Mesenchymal stem cell (in vitro differentiated cells and primary cell): Measurements from ENCODE around the gene ARFGAP1.

Experiments used
- DNase-seq: peaks from one replicate; pipeline ENCODE4 v3.0.0-alpha.2; 2013
- H2AFZ ChIP-seq: one replicate; pipeline ENCODE4 v1.6.1; 2013; ENCODE audit warnings: low read depth, mild to moderate bottlenecking, control low read depth, inconsistent platforms, low read length, moderate library complexity
- H2AK5ac ChIP-seq: 2 replicates; pipeline ENCODE4 v1.6.1; 2013; ENCODE audit warnings: low read length, moderate library complexity, mild to moderate bottlenecking, inconsistent platforms; ENCODE audit not compliant: severe bottlenecking
- H2BK120ac ChIP-seq: one replicate; pipeline ENCODE4 v1.6.1; 2013; ENCODE audit warnings: low read depth, mild to moderate bottlenecking, inconsistent platforms, low read length, moderate library complexity
- H2BK12ac ChIP-seq, 2 experiments: one replicate each; pipeline ENCODE4 v1.6.1; 2013; ENCODE audit warnings: inconsistent platforms in 2 of 2, low read length in 2 of 2, mild to moderate bottlenecking in 2 of 2, moderate library complexity in 2 of 2, control low read depth in 1 of 2
- H2BK15ac ChIP-seq: one replicate; pipeline ENCODE4 v1.6.1; 2013; ENCODE audit warnings: mild to moderate bottlenecking, low read depth, inconsistent platforms; ENCODE audit not compliant: poor library complexity, severe bottlenecking
- H2BK5ac ChIP-seq: 2 replicates; pipeline ENCODE4 v1.6.1; 2013; ENCODE audit warnings: low read depth, mild to moderate bottlenecking, low read length, control low read depth, inconsistent platforms; ENCODE audit not compliant: poor library complexity, severe bottlenecking
- H3K14ac ChIP-seq, 2 experiments: one replicate each; pipeline ENCODE4 v1.6.1; 2013; ENCODE audit warnings: inconsistent platforms in 2 of 2, low read length in 2 of 2, control low read depth in 1 of 2, mild to moderate bottlenecking in 1 of 2, moderate library complexity in 1 of 2
- H3K18ac ChIP-seq, 2 experiments: one replicate each; pipeline ENCODE4 v1.6.1; 2013; ENCODE audit warnings: inconsistent platforms in 2 of 2, low read length in 2 of 2, control low read depth in 1 of 2, low read depth in 1 of 2, mild to moderate bottlenecking in 1 of 2
- H3K23ac ChIP-seq, 2 experiments: one replicate each; pipeline ENCODE4 v1.6.1; 2013; ENCODE audit warnings: inconsistent platforms in 2 of 2, low read length in 2 of 2, mild to moderate bottlenecking in 2 of 2, moderate library complexity in 2 of 2, control low read depth in 1 of 2
- H3K27ac ChIP-seq: 2 replicates; pipeline ENCODE4 v1.5.1; 2013; ENCODE audit warnings: mild to moderate bottlenecking, moderate library complexity, low read length, control low read depth, inconsistent platforms; ENCODE audit not compliant: poor library complexity, severe bottlenecking
- H3K27me3 ChIP-seq, 2 experiments: 2 replicates each; pipeline versions ENCODE4 v1.6.1 to v1.7.0; 2013; ENCODE audit warnings: low read length in 2 of 2, mild to moderate bottlenecking in 2 of 2, moderate library complexity in 2 of 2, control low read depth in 1 of 2, inconsistent platforms in 1 of 2; ENCODE audit not compliant: control insufficient read depth in 1 of 2, insufficient read depth in 1 of 2
- H3K36me3 ChIP-seq, 2 experiments: 2 replicates each; pipeline versions ENCODE4 v1.6.1 to v1.7.0; 2013; ENCODE audit warnings: low read length in 2 of 2, control low read depth in 1 of 2, inconsistent platforms in 1 of 2, low read depth in 1 of 2, mild to moderate bottlenecking in 1 of 2; ENCODE audit not compliant: insufficient read depth in 2 of 2, control insufficient read depth in 1 of 2
- H3K4ac ChIP-seq, 2 experiments: one replicate each; pipeline ENCODE4 v1.6.1; 2013; ENCODE audit warnings: inconsistent platforms in 2 of 2, low read length in 2 of 2, mild to moderate bottlenecking in 2 of 2, moderate library complexity in 2 of 2, control low read depth in 1 of 2, low read depth in 1 of 2
- H3K4me1 ChIP-seq: 2 replicates; pipeline ENCODE4 v1.6.1; 2013; ENCODE audit warnings: low read depth, low read length, control low read depth; ENCODE audit not compliant: control insufficient read depth, insufficient read depth
- H3K4me2 ChIP-seq: 2 replicates; pipeline ENCODE4 v1.6.1; 2013; ENCODE audit warnings: low read length, mild to moderate bottlenecking, inconsistent platforms; ENCODE audit not compliant: poor library complexity, severe bottlenecking
- H3K4me3 ChIP-seq, 2 experiments: 2 replicates each; pipeline versions ENCODE4 v1.5.1 to v1.7.0; 2013; ENCODE audit warnings: low read length in 2 of 2, mild to moderate bottlenecking in 2 of 2, control low read depth in 1 of 2, low read depth in 1 of 2; ENCODE audit not compliant: insufficient read depth in 1 of 2
- H3K79me1 ChIP-seq: replicated peaks from 2 replicates; pipeline ENCODE4 v1.6.1; 2013; ENCODE audit warnings: mild to moderate bottlenecking, control low read depth, low read length, inconsistent platforms; ENCODE audit not compliant: poor library complexity, severe bottlenecking
- H3K9ac ChIP-seq: 2 replicates; pipeline ENCODE4 v1.7.0; 2013; ENCODE audit warnings: mild to moderate bottlenecking, low read length, moderate library complexity
- H3K9me3 ChIP-seq: 2 replicates; pipeline ENCODE4 v1.7.0; 2013; ENCODE audit warnings: mild to moderate bottlenecking, low read length; ENCODE audit not compliant: control insufficient read depth
- H4K8ac ChIP-seq: one replicate; pipeline ENCODE4 v1.6.1; 2013; ENCODE audit warnings: inconsistent platforms, mild to moderate bottlenecking, low read length, moderate library complexity
- H4K91ac ChIP-seq: one replicate; pipeline ENCODE4 v1.6.1; 2013; ENCODE audit warnings: mild to moderate bottlenecking, low read length, inconsistent platforms
- WGBS: methylation state at CpG from one replicate; pipeline ENCODE4 v1.1.7; 2013; ENCODE audit warnings: mixed read lengths; 5-methylcytosine and 5-hydroxymethylcytosine counted together

The ARFGAP1 gene

DNA sequence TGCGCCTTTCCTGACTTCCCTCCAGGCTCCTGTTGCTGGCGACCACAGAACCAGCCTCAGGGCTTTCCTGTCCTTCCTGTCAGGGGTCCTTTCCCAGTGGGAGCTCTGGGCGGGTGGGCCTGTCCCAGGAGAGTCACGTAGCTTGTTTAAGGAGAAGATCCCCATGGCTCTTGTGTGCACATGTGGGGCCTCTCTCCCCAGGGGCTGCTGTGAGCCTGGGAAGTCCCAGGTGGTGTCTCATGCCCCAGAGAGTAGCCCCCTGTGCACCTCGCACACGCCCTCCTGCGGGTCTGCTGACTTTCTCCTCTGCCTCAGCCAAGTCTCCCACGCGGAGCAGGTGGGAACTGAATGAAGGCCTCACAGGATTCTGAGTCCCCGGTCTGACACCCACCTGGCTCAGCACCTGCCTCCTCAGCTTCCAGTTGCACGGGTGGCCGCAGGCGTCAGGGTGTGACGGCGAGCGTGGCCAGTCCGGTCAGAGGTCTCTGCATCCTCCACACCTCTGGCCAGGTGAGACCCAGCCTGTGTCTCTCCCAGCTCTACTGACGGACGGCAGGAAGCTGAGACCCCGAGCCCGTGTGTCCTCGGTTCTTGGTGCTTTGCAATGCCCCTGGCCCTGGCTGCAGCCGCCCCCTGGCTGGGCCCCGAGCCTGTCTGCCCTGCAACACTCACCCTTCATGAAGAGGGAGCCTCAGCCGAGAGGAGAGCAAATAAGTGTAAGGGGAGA, 12.7 kb upstream of the ARFGAP1 start:
- no peak for DNase-seq
- H3K9ac ChIP-seq = no peak overlapping the region
- no peak overlapping the region for H4K8ac ChIP-seq
- H2AFZ ChIP-seq = no peak overlapping the region
- H3K4me1 ChIP-seq = peaks cover 52% of the 10 kb centered on the region
- no peak overlapping the region for H2BK120ac ChIP-seq
- H3K4me2 ChIP-seq = no peak overlapping the region
- peaks cover 0 to 38% of the 10 kb centered on the region in 2 experiments for H3K36me3 ChIP-seq
- no peaks in the 10 kb centered on the region for H3K9me3 ChIP-seq
- H2BK15ac ChIP-seq = no peak overlapping the region
- no peak overlapping the region for H2BK5ac ChIP-seq
- H3K14ac ChIP-seq = no peak overlapping the region
- no peak overlapping the region for H3K27ac ChIP-seq
- no peak overlapping the region for H3K4me3 ChIP-seq
- H2AK5ac ChIP-seq = no peak overlapping the region
- no peak overlapping the region for H3K4ac ChIP-seq
- no peak overlapping the region for H3K23ac ChIP-seq
- H3K79me1 ChIP-seq = peaks cover 1% of the 10 kb centered on the region
- H2BK12ac ChIP-seq = no peak overlapping the region
- H3K27me3 ChIP-seq = peaks cover 12 to 93% of the 10 kb centered on the region in 2 experiments
- H3K18ac ChIP-seq = no peak overlapping the region
- 83% methylated on average over 25 of the region's 25 CpGs for WGBS
- no peak overlapping the region for H4K91ac ChIP-seq

DNA sequence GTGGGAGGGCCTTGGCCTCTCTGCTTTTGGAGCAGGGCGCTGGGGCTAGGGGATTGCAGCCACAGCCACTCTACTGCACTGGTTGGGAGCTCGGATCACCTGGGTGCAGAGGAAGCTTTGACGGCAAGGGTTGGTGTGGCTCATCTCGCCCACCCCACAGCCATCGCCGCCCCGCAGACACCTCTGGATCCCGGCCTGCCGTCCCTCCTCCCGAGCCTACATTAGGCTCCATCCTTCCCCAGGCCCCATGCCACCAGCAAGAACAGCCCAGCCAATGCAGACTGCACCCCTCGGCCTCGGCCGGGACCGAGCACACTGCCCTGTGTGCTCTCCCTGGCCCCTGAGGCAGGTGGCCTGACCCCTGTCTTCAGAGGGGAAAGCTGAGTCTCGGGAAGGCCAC, 12.1 kb upstream of the ARFGAP1 start:
- no peak overlapping the region for H2BK120ac ChIP-seq
- no peak overlapping the region for H3K23ac ChIP-seq
- H3K27ac ChIP-seq = no peak overlapping the region
- H4K91ac ChIP-seq = no peak overlapping the region
- peaks cover 47% of the 10 kb centered on the region for H3K4me1 ChIP-seq
- 89% methylated on average over 15 of the region's 15 CpGs for WGBS
- peaks cover 0 to 40% of the 10 kb centered on the region in 2 experiments for H3K36me3 ChIP-seq
- no peak overlapping the region for H3K9ac ChIP-seq
- H2AFZ ChIP-seq = no peak overlapping the region
- no peak for DNase-seq
- H3K9me3 ChIP-seq = no peaks in the 10 kb centered on the region
- no peak overlapping the region for H2BK15ac ChIP-seq
- H2BK5ac ChIP-seq = no peak overlapping the region
- no peak overlapping the region for H3K4me3 ChIP-seq
- H3K4ac ChIP-seq = no peak overlapping the region
- no peak overlapping the region for H3K14ac ChIP-seq
- no peak overlapping the region for H2AK5ac ChIP-seq
- H3K4me2 ChIP-seq = no peak overlapping the region
- H2BK12ac ChIP-seq = no peak overlapping the region
- no peak overlapping the region for H3K18ac ChIP-seq
- no peaks in the 10 kb centered on the region for H3K79me1 ChIP-seq
- no peak overlapping the region for H4K8ac ChIP-seq
- H3K27me3 ChIP-seq = peaks cover 10 to 93% of the 10 kb centered on the region in 2 experiments

DNA sequence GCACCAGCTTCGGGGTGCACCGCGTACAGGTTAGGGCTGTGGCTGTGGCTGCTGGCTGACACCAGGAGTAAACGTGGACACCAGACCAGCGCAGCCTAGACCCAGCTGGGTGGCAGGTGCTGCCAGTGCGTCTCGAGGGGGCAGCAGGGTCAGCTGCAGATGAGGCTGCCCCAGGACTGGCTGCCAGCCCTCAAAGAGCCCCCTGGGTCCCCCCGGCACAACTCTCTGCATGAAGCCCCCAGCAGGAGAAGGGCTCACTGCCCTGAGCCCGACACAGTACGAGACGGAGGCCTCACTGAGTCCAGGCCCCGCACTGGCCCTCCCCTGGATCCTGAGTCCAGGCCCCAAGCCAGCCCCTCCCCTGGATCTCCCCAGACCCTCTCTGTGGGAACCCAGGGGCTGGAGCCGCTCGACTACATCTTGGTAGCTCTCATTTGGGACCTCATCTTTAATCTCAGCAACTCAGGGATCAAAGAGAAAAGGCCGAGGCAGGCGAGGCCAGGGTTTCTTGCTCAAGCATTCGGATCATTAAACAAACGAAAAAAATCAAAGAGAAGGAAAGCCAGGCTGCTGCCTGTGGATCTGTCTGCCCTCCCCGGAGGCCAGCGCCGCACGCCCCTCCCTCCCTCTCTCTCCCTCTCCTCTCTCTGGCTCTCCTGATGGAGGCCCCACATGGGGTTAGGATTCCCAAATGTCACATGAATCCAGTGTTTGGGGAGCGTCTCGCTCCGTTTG, 11.4 kb upstream of the ARFGAP1 start:
- H3K9ac ChIP-seq = no peak overlapping the region
- H3K27ac ChIP-seq = no peak overlapping the region
- no peak overlapping the region for H3K18ac ChIP-seq
- no peak overlapping the region for H2BK120ac ChIP-seq
- no peak overlapping the region for H2BK15ac ChIP-seq
- H2BK5ac ChIP-seq = no peak overlapping the region
- no peak overlapping the region for H3K14ac ChIP-seq
- peak; percentile 18 for DNase-seq
- H4K8ac ChIP-seq = no peak overlapping the region
- no peaks in the 10 kb centered on the region for H3K79me1 ChIP-seq
- H3K9me3 ChIP-seq = no peaks in the 10 kb centered on the region
- H3K23ac ChIP-seq = no peak overlapping the region
- no peak overlapping the region for H3K4me2 ChIP-seq
- H2BK12ac ChIP-seq = no peak overlapping the region
- H3K36me3 ChIP-seq = peaks cover 0 to 38% of the 10 kb centered on the region in 2 experiments
- peak overlapping the region; percentile 16 for H4K91ac ChIP-seq
- H2AFZ ChIP-seq = no peak overlapping the region
- peaks cover 42% of the 10 kb centered on the region for H3K4me1 ChIP-seq
- H2AK5ac ChIP-seq = no peak overlapping the region
- H3K4me3 ChIP-seq = no peak overlapping the region
- WGBS = 55% methylated on average over 25 of the region's 25 CpGs
- peaks cover 15 to 93% of the 10 kb centered on the region in 2 experiments for H3K27me3 ChIP-seq
- H3K4ac ChIP-seq = no peak overlapping the region

DNA sequence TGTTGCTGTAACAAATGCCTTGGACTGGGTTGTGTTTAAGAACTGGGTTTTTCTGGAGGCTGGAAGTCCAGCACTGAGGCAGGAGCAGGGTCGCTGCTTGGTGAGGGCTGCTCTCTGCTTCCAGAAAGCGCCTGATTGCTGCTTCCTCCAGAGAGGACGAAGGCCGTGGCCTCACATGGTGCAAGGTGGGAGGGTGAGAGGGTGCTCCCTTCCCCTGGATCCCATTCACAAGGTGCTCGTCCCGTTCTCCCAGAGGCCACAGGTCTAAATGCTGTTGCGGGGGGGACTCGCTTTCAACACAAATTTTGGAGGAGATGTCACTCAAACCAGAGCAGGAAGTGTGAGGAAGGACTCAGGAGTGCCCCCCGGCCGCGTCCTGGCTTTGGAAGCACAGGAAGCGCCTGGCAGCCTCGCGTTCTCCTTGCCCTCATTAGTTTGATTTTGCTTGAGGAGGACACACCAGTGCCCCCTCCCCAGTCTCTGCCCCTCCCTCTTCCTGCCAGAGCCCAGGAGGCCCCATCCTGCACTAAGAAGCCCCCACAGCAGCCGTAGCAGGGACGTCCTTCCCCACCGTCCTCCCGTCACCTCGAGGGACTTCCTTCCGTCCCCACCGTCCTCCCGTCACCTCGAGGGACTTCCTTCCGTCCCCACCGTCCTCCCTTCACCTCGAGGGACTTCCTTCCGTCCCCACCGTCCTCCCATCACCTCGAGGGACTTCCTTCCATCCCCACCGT, 10.7 kb upstream of the ARFGAP1 start:
- Histone ChIP-seq H3K9me3 (no peaks in the 10 kb centered on the region), H3K9ac (no peak overlapping the region), H2BK5ac (no peak overlapping the region), H3K18ac (no peak overlapping the region), H2BK120ac (no peak overlapping the region), H3K27ac (no peak overlapping the region), H3K23ac (no peak overlapping the region), H3K14ac (no peak overlapping the region), H4K91ac (no peak overlapping the region), H3K27me3 (peaks cover 14 to 88% of the 10 kb centered on the region in 2 experiments), H2AFZ (no peak overlapping the region), H3K4me1 (peaks cover 39% of the 10 kb centered on the region), H3K36me3 (peaks cover 0 to 31% of the 10 kb centered on the region in 2 experiments), H4K8ac (no peak overlapping the region), H2AK5ac (no peak overlapping the region), H3K4me2 (no peak overlapping the region), H3K4ac (no peak overlapping the region), H3K4me3 (no peak overlapping the region), H3K79me1 (no peaks in the 10 kb centered on the region), H2BK12ac (no peak overlapping the region), H2BK15ac (no peak overlapping the region)
- DNase-seq = no peak
- WGBS = 75% methylated on average over 30 of the region's 30 CpGs
